Amniotic stem cell (primary cell): ENCODE measurements around the gene CHST2.

Experiments
- DNase-seq: peaks from one replicate; lab custom pipeline; 2025; lab: John Stamatoyannopoulos, UW

CHST2 gene

GRCh38 chr3:143167969-143168854 lies 48.6 kb downstream of the CHST2 start:
- no peak for DNase-seq

GRCh38 chr3:143168855-143169192 lies 49.3 kb downstream of the CHST2 start:
- no peak for DNase-seq

GRCh38 chr3:143170074-143170473 lies 50.5 kb downstream of the CHST2 start:
- no peak for DNase-seq

GRCh38 chr3:143170676-143171075 lies 51.1 kb downstream of the CHST2 start:
- no peak for DNase-seq

GRCh38 chr3:143171141-143171980 lies 51.8 kb downstream of the CHST2 start:
- peak; percentile 27 for DNase-seq

GRCh38 chr3:143172062-143172794 lies 52.7 kb downstream of the CHST2 start:
- no peak for DNase-seq

- DNase-seq: no peak
These were observed 53.2 kb downstream of the CHST2 start for GRCh38 chr3:143172795-143173145.

- DNase-seq: no peak
These were observed 53.7 kb downstream of the CHST2 start for GRCh38 chr3:143173242-143173641.
